ENCODE results near the gene HSPA12A.

DNA sequence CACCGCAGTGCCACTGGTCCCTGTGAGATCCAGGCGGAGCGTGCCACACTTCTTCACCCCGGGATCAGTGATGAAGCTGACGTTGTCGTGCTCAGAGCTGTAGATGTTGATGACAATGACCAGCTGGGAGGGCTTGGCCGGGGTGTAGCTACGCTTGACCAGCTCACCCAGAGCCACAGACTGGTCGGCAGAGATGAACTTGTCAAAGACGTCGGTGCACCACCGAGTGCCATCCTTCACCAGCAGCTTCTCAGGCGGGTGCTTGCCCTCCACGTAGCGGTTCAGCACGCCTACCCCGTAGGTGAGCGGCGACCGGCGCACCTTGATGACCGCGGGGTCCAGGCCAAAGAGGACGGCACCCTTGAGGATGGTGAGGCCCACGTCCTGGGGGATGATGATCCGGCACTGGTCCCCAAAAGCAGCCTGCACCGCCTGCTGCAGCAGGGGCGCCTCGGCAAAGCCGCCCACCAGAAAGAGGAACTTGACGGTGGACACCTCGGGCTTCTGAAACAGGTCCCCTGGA lies 67.4 kb downstream of the HSPA12A start:
- TF ChIP-seq ZNF816 (CRISPR knock-in tag; IDR thresholded peaks at IDR 0.05; ENCODE audit: borderline replicate concordance): no peak
- TF ChIP-seq ZNF138 (CRISPR knock-in tag; IDR thresholded peaks at IDR 0.05; ENCODE audit: low read depth): no peak
- TF ChIP-seq SMC3 (IDR thresholded peaks at IDR 0.05; ENCODE audit: low read length): no peak
- no peak for TF ChIP-seq KDM1A (CRISPR knock-in tag; IDR thresholded peaks at IDR 0.05)
- TF ChIP-seq KLF6 (CRISPR knock-in tag; IDR thresholded peaks at IDR 0.05): no peak
- TF ChIP-seq CEBPB (IDR thresholded peaks at IDR 0.05; ENCODE audit: borderline replicate concordance, low read depth, low read length): no peak
- TF ChIP-seq, protein P1, sequence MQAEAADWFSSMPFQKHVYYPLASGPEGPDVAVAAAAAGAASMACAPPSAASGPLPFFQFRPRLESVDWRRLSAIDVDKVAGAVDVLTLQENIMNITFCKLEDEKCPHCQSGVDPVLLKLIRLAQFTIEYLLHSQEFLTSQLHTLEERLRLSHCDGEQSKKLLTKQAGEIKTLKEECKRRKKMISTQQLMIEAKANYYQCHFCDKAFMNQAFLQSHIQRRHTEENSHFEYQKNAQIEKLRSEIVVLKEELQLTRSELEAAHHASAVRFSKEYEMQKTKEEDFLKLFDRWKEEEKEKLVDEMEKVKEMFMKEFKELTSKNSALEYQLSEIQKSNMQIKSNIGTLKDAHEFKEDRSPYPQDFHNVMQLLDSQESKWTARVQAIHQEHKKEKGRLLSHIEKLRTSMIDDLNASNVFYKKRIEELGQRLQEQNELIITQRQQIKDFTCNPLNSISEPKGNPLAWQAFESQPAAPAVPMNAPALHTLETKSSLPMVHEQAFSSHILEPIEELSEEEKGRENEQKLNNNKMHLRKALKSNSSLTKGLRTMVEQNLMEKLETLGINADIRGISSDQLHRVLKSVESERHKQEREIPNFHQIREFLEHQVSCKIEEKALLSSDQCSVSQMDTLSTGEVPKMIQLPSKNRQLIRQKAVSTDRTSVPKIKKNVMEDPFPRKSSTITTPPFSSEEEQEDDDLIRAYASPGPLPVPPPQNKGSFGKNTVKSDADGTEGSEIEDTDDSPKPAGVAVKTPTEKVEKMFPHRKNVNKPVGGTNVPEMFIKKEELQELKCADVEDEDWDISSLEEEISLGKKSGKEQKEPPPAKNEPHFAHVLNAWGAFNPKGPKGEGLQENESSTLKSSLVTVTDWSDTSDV (CRISPR knock-in tag; IDR thresholded peaks at IDR 0.05): no peak
- no peak for TF ChIP-seq EZH2 (conservative IDR thresholded peaks at IDR 0.05; ENCODE audit: low read depth, low read length)
- TF ChIP-seq, protein P2, sequence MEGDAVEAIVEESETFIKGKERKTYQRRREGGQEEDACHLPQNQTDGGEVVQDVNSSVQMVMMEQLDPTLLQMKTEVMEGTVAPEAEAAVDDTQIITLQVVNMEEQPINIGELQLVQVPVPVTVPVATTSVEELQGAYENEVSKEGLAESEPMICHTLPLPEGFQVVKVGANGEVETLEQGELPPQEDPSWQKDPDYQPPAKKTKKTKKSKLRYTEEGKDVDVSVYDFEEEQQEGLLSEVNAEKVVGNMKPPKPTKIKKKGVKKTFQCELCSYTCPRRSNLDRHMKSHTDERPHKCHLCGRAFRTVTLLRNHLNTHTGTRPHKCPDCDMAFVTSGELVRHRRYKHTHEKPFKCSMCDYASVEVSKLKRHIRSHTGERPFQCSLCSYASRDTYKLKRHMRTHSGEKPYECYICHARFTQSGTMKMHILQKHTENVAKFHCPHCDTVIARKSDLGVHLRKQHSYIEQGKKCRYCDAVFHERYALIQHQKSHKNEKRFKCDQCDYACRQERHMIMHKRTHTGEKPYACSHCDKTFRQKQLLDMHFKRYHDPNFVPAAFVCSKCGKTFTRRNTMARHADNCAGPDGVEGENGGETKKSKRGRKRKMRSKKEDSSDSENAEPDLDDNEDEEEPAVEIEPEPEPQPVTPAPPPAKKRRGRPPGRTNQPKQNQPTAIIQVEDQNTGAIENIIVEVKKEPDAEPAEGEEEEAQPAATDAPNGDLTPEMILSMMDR (CRISPR knock-in tag; IDR thresholded peaks at IDR 0.05): no peak
- TF ChIP-seq SMAD1 (CRISPR knock-in tag; IDR thresholded peaks at IDR 0.05; ENCODE audit: borderline replicate concordance, low read depth): no peak
- TF ChIP-seq, protein P3, sequence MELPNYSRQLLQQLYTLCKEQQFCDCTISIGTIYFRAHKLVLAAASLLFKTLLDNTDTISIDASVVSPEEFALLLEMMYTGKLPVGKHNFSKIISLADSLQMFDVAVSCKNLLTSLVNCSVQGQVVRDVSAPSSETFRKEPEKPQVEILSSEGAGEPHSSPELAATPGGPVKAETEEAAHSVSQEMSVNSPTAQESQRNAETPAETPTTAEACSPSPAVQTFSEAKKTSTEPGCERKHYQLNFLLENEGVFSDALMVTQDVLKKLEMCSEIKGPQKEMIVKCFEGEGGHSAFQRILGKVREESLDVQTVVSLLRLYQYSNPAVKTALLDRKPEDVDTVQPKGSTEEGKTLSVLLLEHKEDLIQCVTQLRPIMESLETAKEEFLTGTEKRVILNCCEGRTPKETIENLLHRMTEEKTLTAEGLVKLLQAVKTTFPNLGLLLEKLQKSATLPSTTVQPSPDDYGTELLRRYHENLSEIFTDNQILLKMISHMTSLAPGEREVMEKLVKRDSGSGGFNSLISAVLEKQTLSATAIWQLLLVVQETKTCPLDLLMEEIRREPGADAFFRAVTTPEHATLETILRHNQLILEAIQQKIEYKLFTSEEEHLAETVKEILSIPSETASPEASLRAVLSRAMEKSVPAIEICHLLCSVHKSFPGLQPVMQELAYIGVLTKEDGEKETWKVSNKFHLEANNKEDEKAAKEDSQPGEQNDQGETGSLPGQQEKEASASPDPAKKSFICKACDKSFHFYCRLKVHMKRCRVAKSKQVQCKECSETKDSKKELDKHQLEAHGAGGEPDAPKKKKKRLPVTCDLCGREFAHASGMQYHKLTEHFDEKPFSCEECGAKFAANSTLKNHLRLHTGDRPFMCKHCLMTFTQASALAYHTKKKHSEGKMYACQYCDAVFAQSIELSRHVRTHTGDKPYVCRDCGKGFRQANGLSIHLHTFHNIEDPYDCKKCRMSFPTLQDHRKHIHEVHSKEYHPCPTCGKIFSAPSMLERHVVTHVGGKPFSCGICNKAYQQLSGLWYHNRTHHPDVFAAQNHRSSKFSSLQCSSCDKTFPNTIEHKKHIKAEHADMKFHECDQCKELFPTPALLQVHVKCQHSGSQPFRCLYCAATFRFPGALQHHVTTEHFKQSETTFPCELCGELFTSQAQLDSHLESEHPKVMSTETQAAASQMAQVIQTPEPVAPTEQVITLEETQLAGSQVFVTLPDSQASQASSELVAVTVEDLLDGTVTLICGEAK (IDR thresholded peaks at IDR 0.05): no peak
- TF ChIP-seq, protein P3 (CRISPR knock-in tag; IDR thresholded peaks at IDR 0.05): no peak
- no peak for TF ChIP-seq GABPA (IDR thresholded peaks at IDR 0.05; ENCODE audit: low read depth, low read length)
- no peak for TF ChIP-seq GABPA (CRISPR knock-in tag; IDR thresholded peaks at IDR 0.05; ENCODE audit: low read depth)
- TF ChIP-seq ZNF567 (CRISPR knock-in tag; IDR thresholded peaks at IDR 0.05; ENCODE audit: borderline replicate concordance): no peak
- TF ChIP-seq PHF21A (CRISPR knock-in tag; IDR thresholded peaks at IDR 0.05): no peak
